Measurements from ENCODE around the gene TFF3. TPM values are rescaled to one million over a fixed set of nuclear protein-coding genes. Genes with fewer than 3 reads are reported as not detected.

TFF3 gene
- total and polyA plus RNA-seq, 2 of the 4 experiments (the other 2 are of a cell fraction), result not detected

- no peak for ATAC-seq (ENCODE audit: low read depth)
Measured at GRCh38 chr21:42280356-42281180, 34.6 kb downstream of the TFF3 start.

More at GRCh38 chr21:42280356-42281180, 34.6 kb downstream of the TFF3 start:
- no peak overlapping the region for H2AK9ac ChIP-seq (replicated peaks; ENCODE audit: low read depth, low read length, poor library complexity)
- no peak overlapping the region for H3K4me3 ChIP-seq (ENCODE audit: insufficient read depth, low read depth, low read length)
- H2BK20ac ChIP-seq (ENCODE audit: low read depth, low read length), result no peak overlapping the region
- no peak overlapping the region for H4K91ac ChIP-seq (ENCODE audit: insufficient read depth, low read depth, low read length)
- no peak overlapping the region for H3K23ac ChIP-seq (ENCODE audit: low read depth, low read length)
- no peak overlapping the region for H2BK120ac ChIP-seq (ENCODE audit: low read depth, low read length)
- no peak for DNase-seq
- 86% methylated on average over 6 of the region's 22 CpGs; no CpG with 5 or more reads in 1 of the 2 experiments for WGBS, 2 experiments (ENCODE audit: extremely low coverage in 2 of 2, insufficient read length in 1 of 2)
- H3K18ac ChIP-seq (ENCODE audit: low read depth, low read length), result no peak overlapping the region
- dilution Hi-C loops (cut with HindIII; ENCODE audit: low sequenced_read_pairs, unreplicated experiment) (no loop called here), in situ Hi-C loops (cut with MboI; ENCODE audit: low sequenced_read_pairs) (no loop called here), intact Hi-C loops (cut with micrococcal nuclease) (no loop called here)
- peaks cover 7% of the 10 kb centered on the region; the same call in 1 of the 2 replicates for H3K4me1 ChIP-seq (ENCODE audit: control insufficient read depth, insufficient read depth, low read length)
- H4K5ac ChIP-seq (ENCODE audit: low read depth, low read length), result no peak overlapping the region
- no peak overlapping the region for H2BK15ac ChIP-seq (ENCODE audit: low read depth, low read length)
- peaks cover 14% of the 10 kb centered on the region; the same call in 1 of the 2 replicates for H3K36me3 ChIP-seq (ENCODE audit: control insufficient read depth, insufficient read depth, low read length)
- ChIA-PET CTCF (no interaction called here), POLR2A (ENCODE audit: unreplicated experiment) (no interaction called here)
- TF ChIP-seq FOS (IDR thresholded peaks at IDR 0.05; ENCODE audit: low read depth, low read length), result no peak
- no peak for TF ChIP-seq MXI1 (IDR thresholded peaks at IDR 0.05; ENCODE audit: borderline replicate concordance, low read depth, low read length)
- TF ChIP-seq RAD21 (IDR thresholded peaks at IDR 0.05; ENCODE audit: low read length), result no peak
- H2AK5ac ChIP-seq (ENCODE audit: low read depth, low read length), result no peak overlapping the region
- H4K20me1 ChIP-seq (ENCODE audit: insufficient read depth, low read length), result no peaks in the 10 kb centered on the region
- H3K4ac ChIP-seq (ENCODE audit: low read depth, low read length), result no peak overlapping the region
- H4K8ac ChIP-seq (ENCODE audit: low read depth in 2 of 2, low read length in 2 of 2), result no peak overlapping the region
- H3K4me2 ChIP-seq (ENCODE audit: low read depth, low read length), result no peak overlapping the region
- no peak overlapping the region for H3K56ac ChIP-seq (ENCODE audit: extremely low read depth, insufficient read depth, low read length)
- no peaks in the 10 kb centered on the region for H3K79me1 ChIP-seq (ENCODE audit: low read depth in 1 of 2, low read length in 2 of 2)
- no peaks in the 10 kb centered on the region for H3K9me3 ChIP-seq (ENCODE audit: control insufficient read depth, insufficient read depth, low read length)
- no peak overlapping the region for H2AFZ ChIP-seq (replicated peaks; ENCODE audit: low read length, poor library complexity)
- H3K14ac ChIP-seq (replicated peaks; ENCODE audit: low read depth, low read length), result no peak overlapping the region
- no peaks in the 10 kb centered on the region for H3K27me3 ChIP-seq (ENCODE audit: control insufficient read depth, insufficient read depth, low read length)
- H3K9me1 ChIP-seq (ENCODE audit: insufficient read depth, low read length), result peaks cover 4% of the 10 kb centered on the region; the same call in 1 of the 2 replicates
- H3K9ac ChIP-seq (ENCODE audit: low read depth, low read length), result no peak overlapping the region
- no peak overlapping the region for H3K27ac ChIP-seq (ENCODE audit: insufficient read depth, low read length)
- BruUV-seq (replicated peaks), result no TSS peak
- H2BK5ac ChIP-seq (ENCODE audit: low read depth, low read length, poor library complexity, severe bottlenecking), result no peak overlapping the region
